ENCODE data around the gene DHRS13.
A peak's percentile ranks its signal among the peaks of the same experiment; 100 is the strongest.

Gene DHRS13, protein sequence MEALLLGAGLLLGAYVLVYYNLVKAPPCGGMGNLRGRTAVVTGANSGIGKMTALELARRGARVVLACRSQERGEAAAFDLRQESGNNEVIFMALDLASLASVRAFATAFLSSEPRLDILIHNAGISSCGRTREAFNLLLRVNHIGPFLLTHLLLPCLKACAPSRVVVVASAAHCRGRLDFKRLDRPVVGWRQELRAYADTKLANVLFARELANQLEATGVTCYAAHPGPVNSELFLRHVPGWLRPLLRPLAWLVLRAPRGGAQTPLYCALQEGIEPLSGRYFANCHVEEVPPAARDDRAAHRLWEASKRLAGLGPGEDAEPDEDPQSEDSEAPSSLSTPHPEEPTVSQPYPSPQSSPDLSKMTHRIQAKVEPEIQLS

GRCh38 chr17:28902819-28903545 lies at the start of gene DHRS13:
Gene DHRS13, minus strand, starts transcription at chr17:28903079. Its CDS starts 135 bp downstream, at chr17:28902944.
- DNase-seq (ENCODE audit: low read depth in 2 of 2): peak; percentile 86 to 91

GRCh38 chr17:28951991-28952975 lies 49.4 kb upstream of the DHRS13 start:
- DNase-seq (ENCODE audit: low read depth in 2 of 2): peak; percentile 91 to 93

DNA sequence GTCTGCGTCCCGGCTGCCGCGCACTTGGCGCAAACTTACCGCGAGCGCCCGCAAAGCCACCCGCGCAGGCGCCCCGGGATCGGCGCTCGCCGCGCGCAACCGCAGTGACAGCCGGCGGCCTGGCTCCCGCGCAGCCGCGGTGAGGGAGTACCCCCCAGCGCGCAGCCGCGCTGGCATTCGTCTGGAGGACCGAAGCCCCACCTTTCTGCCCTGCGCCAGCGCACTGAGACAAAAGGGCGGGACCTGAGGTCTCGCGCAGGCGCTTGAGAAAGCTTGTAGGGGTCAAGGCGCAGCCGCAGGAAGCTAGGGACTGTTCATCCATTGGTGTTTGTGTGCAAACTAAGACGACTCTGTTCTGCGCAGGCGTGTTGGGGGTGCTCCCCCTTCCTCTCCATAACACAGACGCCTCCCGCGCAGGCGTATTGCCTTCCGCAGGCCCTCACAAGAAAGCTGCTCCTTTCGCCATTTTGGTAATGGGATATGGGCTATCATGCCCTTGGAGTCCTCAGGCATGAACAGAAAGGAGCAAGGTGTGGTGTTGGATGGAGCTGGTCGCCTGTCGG lies 48.6 kb upstream of the DHRS13 start, which contains the start of gene PHF12:
Gene PHF12, minus strand, starts transcription at position 91 of the 563 bp plus-strand sequence. CDS start 558 bp downstream, outside the sequence.
- DNase-seq (ENCODE audit: low read depth in 2 of 2): peak; percentile 97 to 100

GRCh38 chr17:28950752-28951427 lies 48.0 kb upstream of the DHRS13 start:
- no peak for DNase-seq (ENCODE audit: low read depth in 2 of 2)

DNA sequence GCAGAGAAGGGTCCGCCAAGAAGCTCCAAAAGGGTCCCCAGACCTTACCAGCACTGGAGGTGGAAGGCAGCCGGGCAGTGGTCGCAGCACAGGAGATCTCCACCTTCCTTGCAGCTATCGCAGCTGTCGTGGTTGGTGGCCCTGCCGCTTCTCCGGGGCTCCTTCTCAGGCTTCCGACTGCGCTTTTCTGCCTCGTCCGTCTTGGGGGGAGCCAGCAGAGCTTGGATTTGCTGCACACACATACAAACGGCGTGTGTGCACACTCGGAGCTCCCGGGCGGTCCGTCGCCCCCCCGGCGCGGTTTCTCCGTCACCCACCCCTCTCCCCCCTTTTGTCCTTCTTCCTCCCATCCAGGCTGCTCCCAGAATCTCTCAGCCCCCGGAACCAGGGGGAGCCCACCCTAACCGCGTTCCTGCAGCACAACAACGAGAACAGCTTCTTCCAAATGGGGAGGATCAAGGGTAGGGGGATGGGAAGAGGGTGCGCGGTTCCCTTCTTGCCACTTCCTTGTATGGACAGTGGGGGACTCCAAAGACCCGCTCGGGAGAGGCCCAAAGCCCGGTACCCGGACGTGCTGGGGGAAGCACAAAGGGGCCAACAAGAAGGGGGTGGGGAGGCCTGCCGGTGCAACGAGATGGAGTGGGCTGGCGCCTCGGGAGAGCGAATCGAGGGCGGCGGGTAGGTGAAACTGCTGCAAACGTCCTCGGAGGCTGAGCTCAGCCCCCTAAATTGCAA lies 47.3 kb upstream of the DHRS13 start:
- DNase-seq (ENCODE audit: low read depth in 2 of 2): peak; percentile 29 to 36

- DNase-seq (ENCODE audit: low read depth in 2 of 2): peak; percentile 63
These were observed 46.5 kb upstream of the DHRS13 start for GRCh38 chr17:28949185-28950016.

GRCh38 chr17:28948873-28949184 lies 46.0 kb upstream of the DHRS13 start:
- DNase-seq (ENCODE audit: low read depth in 2 of 2): no peak

- no peak for DNase-seq (ENCODE audit: low read depth in 2 of 2)
These were observed 45.5 kb upstream of the DHRS13 start for GRCh38 chr17:28948342-28948741.

- no peak for DNase-seq (ENCODE audit: low read depth in 2 of 2)
These were observed 44.8 kb upstream of the DHRS13 start for GRCh38 chr17:28947639-28948038.

- no peak for DNase-seq (ENCODE audit: low read depth in 2 of 2)
These were observed 43.4 kb upstream of the DHRS13 start for GRCh38 chr17:28946239-28946638.

- no peak for DNase-seq (ENCODE audit: low read depth in 2 of 2)
These were observed 42.2 kb upstream of the DHRS13 start for GRCh38 chr17:28944862-28945741.

- DNase-seq (ENCODE audit: low read depth in 2 of 2): no peak
These were observed 41.5 kb upstream of the DHRS13 start for GRCh38 chr17:28944343-28944742.

DNA sequence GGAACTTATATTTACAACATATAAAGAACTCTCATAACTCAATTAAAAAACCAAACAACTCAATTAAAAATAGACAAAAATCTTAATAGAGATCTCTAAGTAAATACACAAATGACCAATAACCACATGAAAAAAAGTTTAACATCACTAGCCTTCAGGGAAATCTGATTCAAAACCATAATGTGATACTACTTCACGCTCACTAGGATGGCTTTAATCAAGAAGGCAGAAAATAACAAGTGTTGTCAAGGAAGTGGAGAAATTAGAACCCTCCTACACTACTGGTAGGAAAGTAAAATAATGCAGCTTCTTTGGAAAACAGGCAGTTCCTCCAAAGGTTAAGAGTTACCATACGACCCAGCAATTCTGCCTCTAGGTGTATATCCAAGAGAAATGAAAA lies 40.0 kb upstream of the DHRS13 start:
- no peak for DNase-seq (ENCODE audit: low read depth in 2 of 2)

GRCh38 chr17:28941251-28941650 lies 38.4 kb upstream of the DHRS13 start:
- no peak for DNase-seq (ENCODE audit: low read depth in 2 of 2)

DNA sequence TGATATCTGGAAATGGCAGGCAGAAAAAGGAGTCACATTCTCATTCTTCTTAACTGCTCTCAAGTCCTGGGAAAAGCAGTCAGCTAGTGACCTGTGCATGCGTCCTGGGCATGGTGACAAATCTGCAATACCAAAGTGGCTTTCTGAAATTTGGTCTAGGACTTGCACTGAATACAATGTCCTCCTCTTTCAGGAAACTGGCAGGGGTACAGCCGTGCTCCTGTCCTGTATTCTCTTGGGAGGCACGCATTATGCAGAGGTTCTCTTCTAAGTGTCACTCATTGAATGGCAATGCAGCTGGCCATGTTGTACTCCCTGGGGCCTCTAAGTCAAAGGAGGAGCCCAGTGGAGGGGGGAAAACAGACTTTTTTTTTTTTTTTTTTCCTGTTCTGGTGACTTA lies 37.8 kb upstream of the DHRS13 start:
- no peak for DNase-seq (ENCODE audit: low read depth in 2 of 2)

GRCh38 chr17:28940142-28940541 lies 37.3 kb upstream of the DHRS13 start:
- no peak for DNase-seq (ENCODE audit: low read depth in 2 of 2)

DNA sequence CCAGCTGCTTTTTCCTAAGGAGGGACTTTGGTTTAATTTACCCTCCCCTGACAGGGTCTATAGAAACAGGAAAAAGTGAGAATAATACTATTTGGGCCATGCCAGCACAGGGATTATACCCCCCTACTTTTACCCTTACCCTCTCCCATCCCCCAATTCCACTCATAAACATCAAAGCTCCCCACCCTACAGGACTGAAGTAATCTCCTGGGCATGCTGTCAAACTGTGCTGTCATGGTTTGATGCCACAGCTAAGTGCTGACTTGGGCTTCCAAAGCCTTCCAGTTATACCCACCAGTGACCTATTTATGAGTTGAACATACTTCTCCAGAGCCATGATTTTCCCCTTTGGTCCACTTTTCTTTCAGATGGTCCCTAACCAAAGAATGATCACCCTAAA lies 35.7 kb upstream of the DHRS13 start:
- no peak for DNase-seq (ENCODE audit: low read depth in 2 of 2)

GRCh38 chr17:28937044-28937729 lies 34.3 kb upstream of the DHRS13 start:
- no peak for DNase-seq (ENCODE audit: low read depth in 2 of 2)
